ENCODE results near the gene SLC23A1.
"Not testable (repeated sequence)": the region's sequence is repeated elsewhere in the genome, so short reads cannot be mapped to it uniquely, and the experiment has no call there.

The SLC23A1 gene

DNA sequence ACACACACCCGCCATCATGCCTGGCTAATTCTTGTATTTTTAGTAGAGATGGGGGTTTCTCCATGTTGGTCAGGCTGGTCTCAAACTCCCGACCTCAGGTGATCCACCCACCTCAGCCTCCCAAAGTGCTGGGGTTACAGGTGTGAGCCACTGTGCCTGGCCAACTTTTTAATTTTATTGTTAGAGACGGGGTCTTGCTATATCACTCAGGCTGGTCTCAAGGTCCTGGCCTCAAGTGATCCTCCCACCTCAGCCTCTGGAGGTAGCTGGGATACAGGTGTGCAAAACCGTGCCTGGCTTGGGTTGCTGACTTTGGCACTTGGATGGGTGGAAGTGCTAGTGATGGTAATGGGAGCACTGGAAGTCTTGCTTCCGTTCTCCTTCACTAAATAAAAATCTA is 26.0 kb upstream of the SLC23A1 start:
- not testable (repeated sequence) for H3K4me3 ChIP-seq (ENCODE audit: low read depth, low read length); DNase-seq (ENCODE audit: low read depth)

DNA sequence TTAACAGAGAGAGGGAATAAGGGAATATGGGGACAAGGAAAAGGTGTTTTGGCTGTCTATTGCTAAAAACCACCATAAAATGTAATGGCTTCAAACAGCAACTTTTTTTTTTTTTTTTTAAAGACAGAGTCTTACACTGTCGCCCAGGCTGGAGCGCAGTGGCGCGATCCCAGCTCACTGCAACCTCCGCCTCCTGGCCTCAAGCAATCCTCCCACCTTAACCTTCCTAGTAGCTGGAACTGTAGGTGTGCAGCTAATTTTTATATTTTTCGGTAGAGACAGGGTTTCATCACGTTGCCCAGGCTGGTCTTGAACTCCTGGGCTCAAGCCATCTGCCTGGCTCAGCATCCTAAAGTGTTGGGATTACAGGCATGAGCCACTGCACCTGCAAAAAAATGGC is 25.1 kb upstream of the SLC23A1 start:
- DNase-seq (ENCODE audit: low read depth) = no peak
- H3K4me3 ChIP-seq (ENCODE audit: low read depth, low read length) = no peak overlapping the region

DNA sequence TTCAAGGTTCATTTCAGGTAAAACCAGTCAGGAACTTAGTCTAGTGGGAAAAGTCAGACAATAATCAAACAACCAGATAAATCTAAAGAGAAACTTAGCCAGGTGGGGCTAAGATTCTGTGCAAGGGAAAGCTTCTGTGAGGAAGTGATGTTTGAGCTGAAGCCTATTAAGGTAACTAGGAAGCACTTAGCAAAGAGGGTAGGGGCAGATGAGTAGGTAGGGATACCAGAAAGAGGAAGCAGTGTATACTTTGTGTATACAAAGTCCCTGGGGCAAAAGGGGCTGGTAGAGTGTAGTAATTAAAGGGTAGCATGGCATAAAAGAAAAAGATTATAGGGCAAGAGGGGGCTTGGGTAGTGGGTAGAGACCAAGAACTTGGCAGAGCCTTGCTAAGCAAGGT is 24.4 kb upstream of the SLC23A1 start:
- no peak for DNase-seq (ENCODE audit: low read depth)
- no peak overlapping the region for H3K4me3 ChIP-seq (ENCODE audit: low read depth, low read length)

DNA sequence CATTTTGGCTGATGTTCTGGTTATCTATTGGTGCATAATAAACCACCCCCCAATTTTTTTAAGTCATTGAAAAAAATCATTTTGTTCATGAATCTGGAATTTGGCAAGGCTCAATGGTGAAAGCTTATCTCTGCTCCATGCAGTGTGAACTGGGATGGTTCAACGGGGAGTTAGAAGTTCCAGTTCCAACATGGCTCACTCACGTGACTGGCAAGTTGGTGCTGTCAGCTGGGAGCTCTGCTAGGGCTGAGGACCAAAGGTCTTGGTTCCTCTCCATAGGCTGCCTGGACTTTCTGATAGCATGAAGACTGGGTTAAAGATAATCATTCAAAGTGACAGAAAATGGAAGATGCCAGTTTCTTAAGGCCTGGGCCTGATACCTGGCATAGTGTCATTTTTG is 23.9 kb upstream of the SLC23A1 start:
- no peak for DNase-seq (ENCODE audit: low read depth)
- no peak overlapping the region for H3K4me3 ChIP-seq (ENCODE audit: low read depth, low read length)

DNA sequence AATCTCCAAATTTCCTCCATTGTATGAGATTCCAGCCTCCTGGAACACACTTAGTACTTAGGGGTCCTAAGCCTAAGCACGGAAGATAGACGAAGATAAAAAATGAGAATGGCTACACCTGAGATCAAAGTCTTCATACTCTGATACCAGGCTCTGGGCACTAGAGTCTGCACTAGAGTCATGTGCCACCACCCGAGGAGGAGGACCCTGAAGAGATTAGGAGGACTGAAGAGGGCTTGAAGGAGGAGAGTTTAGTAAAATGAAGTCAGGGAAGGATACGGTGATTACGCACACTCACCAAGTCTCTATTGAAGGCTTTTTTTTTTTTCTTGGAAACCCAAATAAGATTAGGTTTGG is 21.4 kb upstream of the SLC23A1 start:
- H3K4me3 ChIP-seq (ENCODE audit: low read depth, low read length) = peak overlapping the region; percentile 53
- no peak for DNase-seq (ENCODE audit: low read depth)

DNA sequence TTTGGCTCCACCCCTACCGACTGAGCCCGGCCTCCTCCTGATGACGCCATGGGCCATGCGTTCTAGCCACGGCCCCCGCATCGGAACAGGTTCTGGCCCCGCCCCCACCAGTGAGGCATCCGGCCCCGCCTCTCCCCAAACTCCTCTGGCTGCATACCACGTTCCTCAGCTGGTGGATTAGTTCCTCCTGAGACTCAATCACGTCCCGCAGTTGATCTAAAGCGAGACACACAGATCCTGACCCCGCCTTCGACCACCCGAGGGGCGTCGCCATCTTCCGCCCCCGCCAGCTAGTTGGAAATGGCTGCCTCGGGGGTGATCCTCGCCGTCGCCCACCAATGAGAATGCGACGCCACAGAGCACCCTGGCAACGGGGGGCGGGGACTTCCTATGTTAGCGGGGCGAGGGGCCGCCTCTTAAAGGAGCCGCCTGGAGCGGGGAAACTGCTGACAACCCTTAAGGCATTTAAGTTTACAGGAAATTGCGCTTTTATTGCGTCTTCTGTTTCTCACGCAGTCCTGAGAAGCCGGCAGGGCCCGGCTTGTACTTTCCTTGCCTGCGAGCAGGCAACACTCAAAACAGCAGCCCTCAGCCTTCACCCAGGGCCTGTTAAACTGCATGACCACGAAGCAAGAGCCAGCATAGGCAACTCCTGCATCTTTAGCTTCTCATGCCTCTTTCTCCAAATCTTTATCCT is 20.8 kb upstream of the SLC23A1 start, which contains the start of gene SPATA24:
Gene SPATA24 (minus strand): TSS at position 303 of the 697 bp plus-strand sequence. CDS start 29 bp downstream, at position 274.
- peak; percentile 92 for DNase-seq (ENCODE audit: low read depth)
- peak within 1 kb of the TSS; percentile 53 for H3K4me3 ChIP-seq (ENCODE audit: low read depth, low read length)

DNA sequence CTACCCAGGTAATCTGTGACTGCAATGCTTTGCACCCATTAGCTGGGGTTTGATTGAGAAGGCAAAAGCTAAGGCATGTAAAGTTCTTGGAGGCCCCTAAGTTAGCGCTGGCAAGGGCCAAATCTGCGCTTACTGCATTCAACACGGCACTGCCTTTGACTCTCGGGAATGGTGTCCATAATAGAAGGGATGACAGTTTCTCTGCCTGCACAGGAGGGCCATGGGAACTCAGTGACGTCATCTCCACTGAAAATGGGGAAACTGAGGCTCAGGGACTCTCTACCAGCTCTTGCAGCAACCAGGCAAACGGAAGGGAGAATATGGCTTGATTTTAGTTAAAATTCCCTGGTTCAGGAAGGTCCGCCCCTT is 20.3 kb upstream of the SLC23A1 start:
- DNase-seq (ENCODE audit: low read depth) = no peak
- H3K4me3 ChIP-seq (ENCODE audit: low read depth, low read length) = peak overlapping the region; percentile 53

DNA sequence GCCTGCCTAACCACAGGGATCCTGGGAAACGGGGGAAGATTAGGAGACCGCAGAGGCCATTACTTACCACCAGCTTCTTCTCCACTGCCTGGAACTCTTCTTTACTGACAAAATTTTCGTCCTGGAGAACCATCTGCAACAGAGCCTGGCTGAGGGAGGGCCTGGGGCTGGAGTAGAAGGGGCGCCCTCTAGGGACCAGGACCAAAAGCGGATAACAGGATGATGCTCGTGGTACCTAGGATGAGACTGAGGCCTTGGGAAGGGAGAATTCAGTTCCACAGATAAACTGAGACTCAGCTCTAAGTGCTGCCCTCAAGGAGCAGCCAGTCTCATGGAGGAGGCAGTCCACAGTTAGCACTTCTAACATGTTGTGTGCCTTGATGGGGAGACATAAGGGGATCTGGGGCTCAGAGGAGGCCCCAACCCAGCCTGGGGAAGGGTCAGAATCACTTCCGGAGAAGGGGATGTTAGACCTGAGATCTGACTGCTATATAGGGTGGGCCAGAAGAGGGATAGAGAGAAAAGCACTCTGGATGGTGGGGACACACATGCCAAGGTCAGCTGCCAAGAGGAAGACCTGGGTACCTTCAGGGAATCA is 19.6 kb upstream of the SLC23A1 start:
- DNase-seq (ENCODE audit: low read depth) = no peak
- H3K4me3 ChIP-seq (ENCODE audit: low read depth, low read length) = no peak overlapping the region

DNA sequence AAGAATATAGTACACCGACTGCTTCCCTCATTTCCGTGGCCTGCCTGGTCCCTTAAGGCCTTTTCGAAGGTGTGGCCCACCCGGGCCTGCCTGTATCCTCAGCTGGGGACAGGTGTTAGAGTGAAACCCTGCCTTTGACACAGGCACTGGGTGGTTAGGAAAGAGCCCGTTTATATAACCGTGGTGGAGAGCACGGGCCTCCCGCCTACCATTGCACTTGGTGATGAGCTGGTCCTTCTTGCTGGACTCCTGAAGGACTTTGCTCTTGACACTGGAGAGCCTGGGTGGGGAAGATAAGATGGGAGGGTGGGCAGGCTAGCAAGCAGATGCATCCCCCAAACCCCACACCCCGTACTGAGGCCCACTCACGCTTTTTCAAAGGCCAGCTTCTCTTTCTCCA is 18.4 kb upstream of the SLC23A1 start:
- DNase-seq (ENCODE audit: low read depth) = no peak
- no peak overlapping the region for H3K4me3 ChIP-seq (ENCODE audit: low read depth, low read length)

DNA sequence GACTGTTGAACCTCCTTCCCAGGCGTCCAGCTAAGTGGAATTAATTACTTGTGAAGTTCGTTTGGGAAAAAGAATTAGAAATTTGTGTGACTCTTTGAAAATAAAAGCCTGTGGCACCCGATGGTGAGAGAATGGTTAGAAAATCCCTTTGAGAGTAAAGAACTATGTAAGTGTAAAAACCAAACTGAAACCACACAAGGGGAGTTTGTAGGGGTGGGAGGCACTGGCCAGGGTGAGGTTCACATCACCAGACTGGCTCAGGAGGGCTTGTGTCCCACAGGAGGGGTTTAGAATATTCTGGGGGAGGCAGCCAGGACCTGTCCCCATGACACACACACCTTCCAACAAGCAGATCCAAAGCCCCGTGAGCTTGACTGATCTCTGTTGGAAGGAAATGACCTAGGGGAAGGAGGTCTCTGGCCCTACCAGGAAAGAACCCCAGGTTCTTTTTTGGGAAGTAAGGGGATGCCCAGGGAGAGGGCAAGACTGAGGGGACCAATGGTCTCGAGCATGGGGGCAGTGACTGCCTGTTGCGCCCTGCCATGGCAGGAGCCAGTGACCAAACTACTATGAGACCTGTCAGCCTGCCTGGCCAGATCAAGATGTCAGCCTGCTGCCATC is 16.5 kb upstream of the SLC23A1 start:
- DNase-seq (ENCODE audit: low read depth) = no peak
- no peak overlapping the region for H3K4me3 ChIP-seq (ENCODE audit: low read depth, low read length)

DNA sequence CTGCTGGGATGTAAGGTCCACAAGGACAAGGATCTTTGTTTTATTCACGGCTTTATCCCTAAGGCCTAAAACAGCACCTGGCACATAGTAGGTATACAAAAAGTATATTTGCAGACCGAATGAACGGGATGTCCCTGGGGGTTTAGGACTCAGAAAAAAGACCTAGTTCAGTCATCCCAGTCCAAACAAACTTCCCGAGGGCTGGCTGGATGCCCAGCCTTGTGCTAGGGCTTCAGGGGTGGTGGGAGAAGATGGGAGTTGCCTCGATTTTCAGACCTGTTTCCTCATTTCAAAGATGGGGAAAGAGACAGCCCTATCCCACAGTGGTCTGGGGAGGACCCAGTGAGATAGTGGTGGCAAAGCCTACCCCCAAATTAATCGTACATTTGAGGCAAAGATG is 14.8 kb upstream of the SLC23A1 start:
- no peak overlapping the region for H3K4me3 ChIP-seq (ENCODE audit: low read depth, low read length)
- DNase-seq (ENCODE audit: low read depth) = no peak

DNA sequence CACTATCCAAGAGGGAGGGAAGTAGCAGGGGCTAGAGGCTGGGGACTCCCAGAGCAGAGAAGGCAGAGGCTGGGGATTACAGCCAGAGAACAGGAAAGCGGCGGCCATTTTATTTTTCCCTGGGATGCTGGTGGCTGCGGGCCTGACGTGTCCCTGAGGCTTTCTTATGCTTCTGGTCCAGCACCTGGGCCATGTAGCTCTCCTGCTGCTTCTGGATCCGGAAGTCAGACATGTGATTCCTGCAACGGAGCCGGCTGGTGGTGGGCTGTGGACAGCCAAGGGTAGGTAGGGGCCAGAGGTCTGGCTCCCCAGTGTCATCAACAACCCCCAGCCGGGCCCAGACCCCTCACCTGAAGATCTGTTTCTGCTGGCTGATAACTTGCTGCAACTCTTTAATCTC is 13.6 kb upstream of the SLC23A1 start:
- DNase-seq (ENCODE audit: low read depth) = no peak
- no peak overlapping the region for H3K4me3 ChIP-seq (ENCODE audit: low read depth, low read length)

DNA sequence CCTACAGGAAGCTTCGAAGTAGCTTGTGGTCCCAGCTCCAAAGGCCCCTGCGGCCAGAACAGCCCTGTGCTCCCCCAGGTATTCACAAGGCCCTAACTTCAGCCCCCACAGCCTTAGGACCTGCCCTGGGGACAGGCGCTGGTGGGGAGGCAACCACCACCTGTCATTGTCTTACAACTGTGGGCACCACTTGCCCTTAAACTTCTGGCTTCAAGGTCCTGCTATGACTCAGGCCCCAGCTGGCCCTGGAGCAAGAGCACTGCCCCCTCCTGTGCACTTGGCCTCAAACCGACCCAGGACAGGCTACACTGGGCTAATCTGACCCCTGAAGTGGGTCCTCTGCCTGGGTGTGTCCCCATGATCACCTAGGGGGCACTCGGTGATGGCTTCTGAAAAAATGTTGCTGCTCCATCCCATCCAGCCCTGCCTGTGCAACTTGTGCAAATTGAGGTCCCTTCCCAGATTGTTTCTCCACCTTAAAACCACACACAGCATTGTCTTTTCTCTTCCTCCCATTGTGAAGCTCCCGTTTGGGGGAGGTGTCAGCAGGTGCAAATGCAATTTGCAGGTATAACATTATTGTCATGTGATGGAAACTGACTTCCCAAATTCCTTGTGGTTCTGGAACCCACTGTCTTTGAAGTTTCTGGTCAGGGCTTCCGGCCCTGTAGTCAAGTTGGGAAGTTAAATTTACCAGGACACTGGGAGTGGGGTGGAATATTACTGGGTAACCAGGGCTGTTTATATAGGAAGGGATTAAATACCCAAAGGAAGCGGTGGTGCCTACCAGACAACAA is 12.9 kb upstream of the SLC23A1 start:
- no peak overlapping the region for H3K4me3 ChIP-seq (ENCODE audit: low read depth, low read length)

DNA sequence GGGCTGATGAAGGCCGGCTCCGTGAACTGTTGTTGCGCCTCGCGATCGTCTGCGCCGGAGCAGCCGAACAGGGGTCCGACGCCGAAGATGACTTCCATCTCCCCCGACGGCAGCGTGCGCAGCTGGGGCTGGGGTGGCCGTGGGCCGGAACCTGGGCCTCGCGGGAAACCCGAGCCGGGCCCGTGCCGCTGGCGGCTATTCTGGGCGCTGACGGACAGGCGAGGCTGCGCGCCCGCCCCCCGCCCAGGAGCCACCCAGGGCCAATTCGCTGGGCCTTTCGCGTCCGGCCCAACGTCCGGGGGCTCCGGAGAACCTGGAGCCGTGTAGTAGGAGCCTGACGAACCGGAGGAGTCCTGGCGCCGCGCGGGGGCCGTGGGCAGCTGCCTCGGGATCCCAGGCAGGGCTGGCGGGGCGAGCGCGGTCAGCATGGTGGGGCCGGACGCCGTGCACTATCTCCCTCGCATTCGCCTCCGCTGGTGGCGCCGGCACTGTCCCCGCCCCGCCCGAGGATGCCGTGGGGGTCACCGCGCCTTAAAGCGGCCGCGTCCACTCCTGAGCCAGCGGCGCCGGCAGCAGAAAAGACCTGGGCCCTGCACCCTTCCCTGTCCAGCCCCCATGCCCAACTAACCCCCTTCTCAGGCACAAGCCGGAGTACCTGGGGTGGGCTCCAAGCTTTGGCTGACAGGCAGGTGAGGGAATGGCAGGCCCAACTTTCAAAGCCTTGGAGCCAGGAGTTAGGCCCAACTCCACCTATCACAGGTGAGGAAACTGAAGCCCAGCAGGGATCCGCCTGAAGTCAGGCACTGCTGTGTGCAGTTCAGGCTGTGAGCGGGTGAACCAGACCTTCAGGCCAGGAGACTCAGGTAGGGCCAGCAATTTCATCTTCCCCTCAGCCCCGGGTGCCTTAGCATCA is 11.8 kb upstream of the SLC23A1 start, which contains the start of gene PROB1:
Gene PROB1 (minus strand): TSS at position 451 of the 913 bp plus-strand sequence. CDS start 23 bp downstream, at position 428.
- peak within 1 kb of the TSS; percentile 38 for H3K4me3 ChIP-seq (ENCODE audit: low read depth, low read length)
- no peak for DNase-seq (ENCODE audit: low read depth)

More for the DNA sequence above, 12.9 kb upstream of the SLC23A1 start:
- no peak for DNase-seq (ENCODE audit: low read depth)

DNA sequence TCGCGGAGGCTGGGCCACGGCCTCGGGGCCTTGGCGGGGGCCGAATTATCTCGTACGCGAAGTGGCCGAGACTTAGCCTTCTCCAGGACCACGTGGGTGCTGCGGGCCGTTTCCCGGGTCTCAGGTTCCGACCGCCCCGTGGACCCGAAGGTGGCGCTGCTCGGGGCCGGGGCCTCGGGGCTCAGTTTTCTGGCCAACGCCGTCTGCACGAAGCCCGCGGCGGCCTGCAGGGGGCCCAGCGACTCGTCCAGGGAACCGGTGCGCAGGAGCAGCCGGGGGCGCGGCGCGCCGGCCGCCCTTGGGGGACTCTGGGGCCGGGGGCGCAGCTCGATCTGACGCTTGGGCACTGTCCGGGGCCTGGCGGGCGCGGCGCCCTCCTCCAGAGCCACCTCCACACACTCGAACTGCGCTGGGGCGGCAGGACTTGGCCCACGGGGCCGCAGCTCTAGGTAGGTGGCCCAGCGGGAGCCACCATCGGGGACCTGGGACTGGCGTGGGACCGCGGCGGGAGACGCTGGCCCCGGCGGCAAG is 11.1 kb upstream of the SLC23A1 start:
- no peak for DNase-seq (ENCODE audit: low read depth)
- H3K4me3 ChIP-seq (ENCODE audit: low read depth, low read length) = peak overlapping the region; percentile 38

DNA sequence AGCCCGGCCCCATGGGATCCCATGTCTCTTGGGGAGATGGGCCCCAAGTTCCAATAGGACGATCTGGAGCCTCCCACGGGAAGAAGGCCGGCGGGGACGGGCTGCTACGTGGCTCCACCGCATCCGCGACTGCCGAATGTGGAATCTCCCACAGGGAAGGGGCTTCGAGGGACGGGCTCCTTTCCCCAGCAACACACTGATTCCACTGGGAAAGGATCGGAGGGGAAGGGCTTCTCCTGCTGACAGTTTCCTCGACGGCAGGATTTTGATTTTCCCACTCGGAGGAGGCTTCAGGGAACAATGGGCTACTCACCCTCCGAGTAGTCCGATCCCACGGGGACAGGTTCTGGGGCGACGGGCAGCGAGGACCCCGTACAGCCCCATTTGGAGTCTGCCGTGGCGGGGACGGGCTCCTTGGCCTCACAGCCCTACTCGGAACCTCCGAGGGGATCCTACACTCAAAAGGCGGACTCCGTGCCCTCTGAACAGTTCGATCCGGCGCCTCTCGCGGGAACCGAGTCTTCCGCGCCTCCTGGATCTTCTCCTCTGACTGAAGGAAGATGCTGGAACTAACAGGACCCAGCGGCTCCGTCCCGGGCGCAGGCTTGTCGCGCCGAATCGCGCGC is 10.5 kb upstream of the SLC23A1 start:
- DNase-seq (ENCODE audit: low read depth) = no peak
- peak overlapping the region; percentile 38 for H3K4me3 ChIP-seq (ENCODE audit: low read depth, low read length)

DNA sequence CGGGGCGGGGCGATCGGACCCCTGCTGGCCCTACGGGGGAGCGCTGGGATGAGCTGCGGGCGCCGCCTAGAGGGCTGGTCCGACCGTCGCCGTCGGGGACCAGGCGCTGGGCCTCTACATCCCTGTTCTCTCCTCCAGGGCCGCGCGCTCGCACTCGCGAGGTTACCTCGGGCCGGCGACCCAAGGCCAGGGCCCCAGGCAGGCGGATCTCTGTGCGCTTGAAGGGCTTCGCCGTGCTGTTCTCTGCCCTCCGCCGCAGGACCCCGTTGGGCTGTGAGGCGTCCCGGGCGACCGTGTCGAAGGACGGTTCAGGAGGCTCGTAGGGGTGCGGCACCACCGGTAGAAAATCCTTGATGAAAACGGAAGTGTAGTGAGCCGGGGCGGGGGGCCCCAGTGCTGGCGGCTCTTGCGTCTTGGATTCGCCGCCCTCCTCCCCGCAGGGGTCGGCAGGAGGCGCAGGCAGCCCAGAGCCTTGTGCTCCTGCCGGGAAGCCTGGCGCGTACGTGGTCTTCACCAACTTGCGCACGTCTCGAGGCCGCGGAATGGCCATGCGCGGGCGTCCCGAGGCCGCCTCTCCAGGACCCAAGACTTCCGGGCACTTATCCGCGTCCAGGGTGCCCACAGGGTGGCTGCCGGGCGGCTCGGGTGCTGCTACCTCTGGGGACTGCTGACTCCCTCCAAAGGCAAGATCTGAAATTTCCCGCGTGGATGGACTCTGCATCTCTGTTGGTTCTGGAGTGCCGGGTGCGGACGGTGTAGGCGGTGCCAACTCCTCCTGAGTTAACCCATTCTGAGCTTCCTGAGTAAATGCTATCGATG is 9.8 kb upstream of the SLC23A1 start:
- peak overlapping the region; percentile 38 for H3K4me3 ChIP-seq (ENCODE audit: low read depth, low read length)
- no peak for DNase-seq (ENCODE audit: low read depth)

DNA sequence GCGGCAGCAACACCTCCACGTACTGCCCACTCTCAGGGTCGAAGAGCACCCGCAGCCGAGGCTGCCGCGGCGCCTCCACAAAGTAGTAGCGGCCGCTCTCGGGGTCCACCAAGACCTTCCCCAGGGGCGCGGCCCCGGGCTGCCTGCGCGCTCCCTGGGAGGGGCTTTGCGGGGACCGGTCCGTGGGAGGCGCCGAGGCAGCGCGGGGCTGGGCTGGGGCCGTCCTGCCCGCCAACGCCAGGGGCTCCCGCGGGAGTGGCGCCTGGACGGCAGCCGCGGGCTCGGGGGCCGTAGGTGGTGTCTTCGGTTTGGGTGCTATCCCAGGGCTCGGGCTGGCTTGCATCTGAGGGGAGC is 9.2 kb upstream of the SLC23A1 start:
- no peak overlapping the region for H3K4me3 ChIP-seq (ENCODE audit: low read depth, low read length)

More for the DNA sequence above, 9.2 kb upstream of the SLC23A1 start:
- DNase-seq (ENCODE audit: low read depth) = no peak
